K562 (cell line): ENCODE results near the gene DSP. TPM values are rescaled to one million over a fixed set of nuclear protein-coding genes. Genes with fewer than 3 reads are reported as not detected.

Experiments
- ATAC-seq: fragments of 200-7000 bp; cut with Tn5 transposase; 3 replicates; pipeline ENCODE4 v1.9.1; 2020; ENCODE audit warnings: moderate library complexity
- BruUV-seq: library from RNA; stranded (reverse); fragments of 400-500 nt; replicated peaks from 2 replicates; lab custom pipeline; 2021; lab: Mats Ljungman, UMichigan
- CTCF ChIA-PET: fragments of 300-600 bp; formaldehyde crosslinking; extraction: SDS; loops from one replicate; lab custom pipeline; 2021; ENCODE audit warnings: low intra/inter-chr PET ratio; lab: Yijun Ruan, JAX
- POLR2A ChIA-PET: fragments of 300-600, 350-650 bp; sonication (Branson Sonifier 250); formaldehyde crosslinking; extraction: SDS; loops from one replicate; lab custom pipeline; 2021; ENCODE audit warnings: antibody characterized with exemption, inconsistent platforms; lab: Yijun Ruan, JAX
- DNase-seq, 4 experiments: peaks; one replicate each; pipeline versions ENCODE4 v3.0.0 to v3.0.0-alpha.2; 2011 to 2018; ENCODE audit warnings: low spot score in 3 of 4, mixed read lengths in 3 of 4; ENCODE audit errors: extremely low read depth in 1 of 4
- FAIRE-seq: peaks from 2 replicates; lab custom pipeline; 2011; peaks lifted over from hg19 to GRCh38; lab: Jason Lieb, UNC
- H2AFZ ChIP-seq: 2 replicates; pipeline ENCODE4 v1.6.0; 2011; ENCODE audit warnings: low read depth, low read length, control low read depth, inconsistent platforms
- H3K27ac ChIP-seq: fragments of 200-600 bp; 3 replicates; pipeline ENCODE4 v1.8.0; 2011; ENCODE audit warnings: low read depth, mild to moderate bottlenecking, control low read depth, inconsistent platforms, low read length, moderate library complexity, mixed read lengths; ENCODE audit errors: extremely low read depth
- H3K27me3 ChIP-seq, 2 experiments: fragments of 300-600 bp in 1 of 2; 2 replicates in 1 of 2; 3 replicates in 1 of 2; pipeline versions ENCODE4 v1.6.0 to v1.8.0; 2011; ENCODE audit warnings: inconsistent platforms in 2 of 2, low read length in 2 of 2, mild to moderate bottlenecking in 1 of 2, mixed read lengths in 1 of 2, moderate library complexity in 1 of 2; ENCODE audit not compliant: control insufficient read depth in 2 of 2, insufficient read depth in 2 of 2
- H3K36me3 ChIP-seq: fragments of 300-600 bp; 3 replicates; pipeline ENCODE4 v1.8.0; 2011; ENCODE audit warnings: mild to moderate bottlenecking, low read length, inconsistent platforms; ENCODE audit not compliant: control insufficient read depth, insufficient read depth
- H3K4me1 ChIP-seq, 2 experiments: fragments of 200-600 bp in 1 of 2; replicated peaks in 1 of 2; 2 replicates in 1 of 2; 3 replicates in 1 of 2; pipeline versions ENCODE4 v1.5.1 to v1.8.0; 2011; ENCODE audit warnings: inconsistent platforms in 2 of 2, low read length in 2 of 2, mild to moderate bottlenecking in 1 of 2, mixed read lengths in 1 of 2, moderate library complexity in 1 of 2; ENCODE audit not compliant: control insufficient read depth in 2 of 2, insufficient read depth in 2 of 2
- H3K4me2 ChIP-seq: 2 replicates; pipeline ENCODE4 v1.6.1; 2011; ENCODE audit warnings: low read length, control low read depth, inconsistent platforms, mixed read lengths; ENCODE audit not compliant: insufficient read depth
- H3K4me3 ChIP-seq: fragments of 200-600 bp; sonication (generic), shearing (Covaris generic); 2 replicates; pipeline ENCODE4 v1.5.1; 2016; ENCODE audit warnings: control low read depth, inconsistent platforms
- H3K79me2 ChIP-seq: fragments of 200-600 bp; 3 replicates; pipeline ENCODE4 v1.8.0; 2011; ENCODE audit warnings: low read length, inconsistent platforms; ENCODE audit not compliant: control insufficient read depth, insufficient read depth
- H3K9ac ChIP-seq, 2 experiments: 2 replicates each; pipeline versions ENCODE4 v1.6.0 to v1.6.1; 2011; ENCODE audit warnings: low read depth in 2 of 2, low read length in 2 of 2, control low read depth in 1 of 2, inconsistent platforms in 1 of 2, mild to moderate bottlenecking in 1 of 2, mixed read lengths in 1 of 2; ENCODE audit not compliant: insufficient read depth in 1 of 2
- H3K9me1 ChIP-seq: one replicate; pipeline ENCODE4 v1.6.0; 2011; ENCODE audit warnings: inconsistent platforms, mild to moderate bottlenecking, low read length, moderate library complexity; ENCODE audit not compliant: control insufficient read depth, insufficient read depth
- H3K9me3 ChIP-seq: replicated peaks from 2 replicates; pipeline ENCODE4 v1.5.1; 2011; ENCODE audit warnings: low read depth, low read length, inconsistent platforms; ENCODE audit not compliant: control insufficient read depth, insufficient read depth
- H4K20me1 ChIP-seq: replicated peaks from 2 replicates; pipeline ENCODE4 v1.6.1; 2011; ENCODE audit warnings: low read length, inconsistent platforms, mixed read lengths; ENCODE audit not compliant: control insufficient read depth, insufficient read depth
- CBFA2T3 ChIP-seq: fragments of 450-650 bp; IDR thresholded peaks from 2 replicates; pipeline ENCODE4 v1.6.1; 2017
- CEBPZ ChIP-seq: fragments of 150-350 bp; IDR thresholded peaks from 2 replicates; pipeline ENCODE4 v1.6.1; 2014; ENCODE audit warnings: low read depth, mild to moderate bottlenecking, low read length, borderline replicate concordance
- E2F4 ChIP-seq: sonication (generic); formaldehyde crosslinking; IDR thresholded peaks from 2 replicates; pipeline ENCODE4 v1.8.0; 2022; ENCODE audit warnings: mild to moderate bottlenecking, low read depth, missing genetic modification reagents
- SETDB1 ChIP-seq: IDR thresholded peaks from one replicate; pipeline ENCODE4 v1.6.1; 2012; ENCODE audit warnings: low read length, control low read depth, inconsistent platforms
- WGBS: fragments of 100-300 bp; shearing (Covaris generic); methylation state at CpG from one replicate; pipeline ENCODE4 v1.1.6; 2016; ENCODE audit warnings: low coverage, mixed read lengths; ENCODE audit not compliant: insufficient coverage; ENCODE audit errors: missing lambda C conversion rate; 5-methylcytosine and 5-hydroxymethylcytosine counted together
- in situ Hi-C: fragments of 300-500 bp; cut with MboI; formaldehyde crosslinking; loops from 4 replicates; pipeline ENCODE4 v1.15.0; 2018; ENCODE audit warnings: inconsistent platforms, mixed read lengths
- intact Hi-C: fragments of 100-400 bp; cut with micrococcal nuclease; formaldehyde crosslinking; loops from 2 replicates; pipeline ENCODE4 v1.14.2; 2022
- polyA plus RNA-seq, 8 experiments: library from polyadenylated mRNA; depleted of rRNA in 4 of 8; stranded (reverse) in 5 of 8; unstranded in 3 of 8; fragments of >200 nt; fragmentation: Nextera tagmentation in 2 of 8; fragmentation: Illumina TruSeq in 1 of 8; extraction: Ambion mirVana in 2 of 8; extraction: Trizol in 1 of 8; gene quantifications; 2 replicates each; pipeline versions ENCODE4 v1.2.1 to v1.2.3, GENCODE V29; 2011 to 2014; ENCODE audit warnings: inconsistent platforms in 1 of 8, missing spikeins in 1 of 8
- total RNA-seq, 7 experiments: library from RNA; depleted of rRNA in 6 of 7; stranded (reverse); fragments of >200 nt in 6 of 7; fragmentation: Illumina TruSeq in 2 of 7; extraction: Trizol in 2 of 7; gene quantifications; 2 replicates each; pipeline versions ENCODE4 v1.2.1 to v1.2.3, GENCODE V29; 2011 to 2021; ENCODE audit warnings: low replicate concordance in 1 of 7

DSP gene
- total and polyA plus RNA-seq, 9 of the 15 experiments (the other 6 are each of a cell fraction or from before 2014, with no cell fraction given): under 0.01 to 0.24 (median 0.03) TPM; not detected in 2

GRCh38 chr6:7546896-7547295 is 5.4 kb downstream of the DSP start:
- Histone ChIP-seq H3K4me1 (peaks cover 0 to 11% of the 10 kb centered on the region in 2 experiments; a peak in 2 of 5 replicates), H3K79me2 (no peaks in the 10 kb centered on the region), H3K4me2 (no peak overlapping the region), H2AFZ (no peak overlapping the region), H3K27me3 (peaks cover 66 to 67% of the 10 kb centered on the region in 2 experiments), H3K36me3 (no peaks in the 10 kb centered on the region), H3K9ac (no peak overlapping the region), H3K4me3 (no peak overlapping the region), H3K27ac (no peak overlapping the region), H3K9me3 (no peaks in the 10 kb centered on the region), H4K20me1 (no peaks in the 10 kb centered on the region; the same call in 1 of the 2 replicates), H3K9me1 (no peaks in the 10 kb centered on the region)
- no TSS peak for BruUV-seq
- POLR2A ChIA-PET: interaction anchor here (0.6 to 2.5 kb wide), 3 partner anchors 15 to 782 kb away, joined by 3 to 8 read pairs (median 3); no protein-coding TSS in a partner anchor
- CTCF ChIA-PET: no interaction called here
- in situ Hi-C loops: no loop called here
- ATAC-seq (no peak), FAIRE-seq (no peak), DNase-seq (no peak)
- no peak for TF ChIP-seq SETDB1
- no peak for TF ChIP-seq CBFA2T3
- TF ChIP-seq E2F4: no peak
- no peak for TF ChIP-seq CEBPZ
- intact Hi-C loops: no loop called here
- WGBS: 2% methylated on average over 4 of the region's 4 CpGs
